HL-60 (cell line): ENCODE results near the gene LBX1.

Experiments
- CTCF ChIP-seq: IDR thresholded peaks from one replicate; pipeline ENCODE4 v1.5.1; 2011; ENCODE audit warnings: low read length, control low read depth, inconsistent platforms; ENCODE audit not compliant: insufficient read depth
- GABPA ChIP-seq: IDR thresholded peaks from 2 replicates; pipeline ENCODE4 v1.6.1; 2012; ENCODE audit warnings: low read depth
- POLR2AphosphoS5 ChIP-seq: IDR thresholded peaks from 2 replicates; pipeline ENCODE4 v1.6.1; 2012; ENCODE audit warnings: low read depth

- TF ChIP-seq CTCF (no peak), POLR2AphosphoS5 (no peak), GABPA (no peak)
Observed at GRCh38 chr10:101223274-101224059, 5.8 kb downstream of the LBX1 start.
